Retinal pigment epithelial cell (primary cell): Measurements from ENCODE around the gene GAS7.

Experiments
- DNase-seq: peaks from one replicate; pipeline ENCODE4 v3.0.0-alpha.2; 2010; ENCODE audit warnings: low read depth
- H3K4me3 ChIP-seq: 2 replicates; pipeline ENCODE4 v1.5.1; 2011; ENCODE audit warnings: mild to moderate bottlenecking, low read length, control low read depth, moderate library complexity
- TF ChIP-seq, protein P1 (sequence below): conservative IDR thresholded peaks from 2 replicates; pipeline ENCODE4 v1.5.1; 2011; ENCODE audit warnings: low read depth, low read length, control low read depth, inconsistent platforms

GAS7 gene

DNA sequence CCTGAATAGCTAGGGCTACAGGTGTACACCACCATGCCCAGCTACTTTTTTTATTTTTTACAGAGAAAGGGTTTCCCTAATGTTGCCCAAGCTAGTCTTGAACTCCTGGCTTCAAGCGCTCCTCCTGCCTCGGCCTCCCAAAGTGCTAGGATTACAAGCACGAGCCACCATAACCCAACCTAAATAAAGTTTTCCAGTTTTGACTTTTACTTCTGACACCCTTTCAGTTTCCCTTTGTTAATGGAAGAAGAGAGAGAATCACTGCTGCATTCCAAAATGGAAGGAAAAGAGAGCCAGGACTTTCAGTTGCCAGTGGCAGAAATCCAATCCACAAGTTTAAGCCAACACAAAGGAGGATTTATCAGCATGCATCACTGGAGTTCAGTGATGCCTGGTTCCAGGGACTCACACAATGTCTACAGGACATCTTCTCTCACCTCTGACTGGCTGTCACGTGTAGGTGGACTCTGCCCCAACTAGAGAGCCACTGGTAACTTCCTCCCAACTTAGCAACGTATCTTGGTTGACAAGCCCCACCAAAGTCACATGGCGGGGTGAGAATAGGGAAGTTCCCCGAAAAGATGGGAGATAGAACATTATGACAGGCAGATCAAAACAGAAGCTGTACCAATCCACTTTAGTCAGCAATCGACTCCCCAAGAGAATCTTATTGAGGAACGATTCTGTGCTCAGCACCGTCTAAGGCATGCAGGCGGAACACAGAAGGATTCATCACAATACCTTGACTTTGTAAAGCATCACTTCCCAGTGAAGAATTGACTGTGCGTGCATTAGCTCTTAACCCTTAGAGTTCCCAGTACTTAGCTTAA is 46.5 kb downstream of the GAS7 start:
- DNase-seq = no peak
- H3K4me3 ChIP-seq = no peak overlapping the region
- TF ChIP-seq, protein P1, sequence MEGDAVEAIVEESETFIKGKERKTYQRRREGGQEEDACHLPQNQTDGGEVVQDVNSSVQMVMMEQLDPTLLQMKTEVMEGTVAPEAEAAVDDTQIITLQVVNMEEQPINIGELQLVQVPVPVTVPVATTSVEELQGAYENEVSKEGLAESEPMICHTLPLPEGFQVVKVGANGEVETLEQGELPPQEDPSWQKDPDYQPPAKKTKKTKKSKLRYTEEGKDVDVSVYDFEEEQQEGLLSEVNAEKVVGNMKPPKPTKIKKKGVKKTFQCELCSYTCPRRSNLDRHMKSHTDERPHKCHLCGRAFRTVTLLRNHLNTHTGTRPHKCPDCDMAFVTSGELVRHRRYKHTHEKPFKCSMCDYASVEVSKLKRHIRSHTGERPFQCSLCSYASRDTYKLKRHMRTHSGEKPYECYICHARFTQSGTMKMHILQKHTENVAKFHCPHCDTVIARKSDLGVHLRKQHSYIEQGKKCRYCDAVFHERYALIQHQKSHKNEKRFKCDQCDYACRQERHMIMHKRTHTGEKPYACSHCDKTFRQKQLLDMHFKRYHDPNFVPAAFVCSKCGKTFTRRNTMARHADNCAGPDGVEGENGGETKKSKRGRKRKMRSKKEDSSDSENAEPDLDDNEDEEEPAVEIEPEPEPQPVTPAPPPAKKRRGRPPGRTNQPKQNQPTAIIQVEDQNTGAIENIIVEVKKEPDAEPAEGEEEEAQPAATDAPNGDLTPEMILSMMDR = no peak

DNA sequence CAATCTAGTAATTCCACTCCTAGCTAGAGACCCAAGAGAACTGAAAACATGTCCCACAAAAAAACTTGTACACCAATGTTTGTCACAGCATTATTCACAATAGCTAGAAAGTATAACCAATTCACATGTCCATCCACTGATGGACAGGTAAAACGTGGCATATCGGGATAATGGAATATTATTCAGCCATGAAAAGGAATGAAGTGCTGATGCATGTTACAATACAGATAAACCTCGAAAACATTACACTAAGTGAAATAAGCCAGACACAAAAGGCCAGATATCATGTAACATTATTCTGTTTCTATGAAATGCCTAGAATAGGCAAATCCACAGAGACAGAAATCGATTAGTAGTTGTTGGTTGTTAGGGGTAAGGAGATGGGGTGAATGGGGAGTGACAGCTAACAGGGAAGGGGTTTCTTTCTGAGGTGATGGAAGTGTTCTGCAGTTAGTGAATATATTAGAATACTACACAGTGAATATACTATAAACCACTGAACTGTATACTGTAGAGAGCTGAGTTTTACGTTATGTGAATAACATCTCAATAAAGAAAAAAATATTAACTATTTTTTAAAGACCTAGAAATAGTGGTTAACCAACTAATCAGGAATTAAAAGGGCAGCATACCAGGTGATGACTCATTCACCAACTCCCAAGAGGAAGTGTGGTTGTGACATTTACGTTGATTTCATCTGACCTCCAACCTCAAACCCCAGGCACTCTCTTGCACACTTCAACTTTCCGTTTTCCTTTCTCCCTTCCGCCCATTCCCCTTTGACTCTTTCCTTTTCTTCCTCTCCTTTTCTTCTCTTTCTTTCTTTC is 48.6 kb downstream of the GAS7 start:
- DNase-seq = peak; percentile 82
- H3K4me3 ChIP-seq = no peak overlapping the region
- TF ChIP-seq, protein P1 = no peak

DNA sequence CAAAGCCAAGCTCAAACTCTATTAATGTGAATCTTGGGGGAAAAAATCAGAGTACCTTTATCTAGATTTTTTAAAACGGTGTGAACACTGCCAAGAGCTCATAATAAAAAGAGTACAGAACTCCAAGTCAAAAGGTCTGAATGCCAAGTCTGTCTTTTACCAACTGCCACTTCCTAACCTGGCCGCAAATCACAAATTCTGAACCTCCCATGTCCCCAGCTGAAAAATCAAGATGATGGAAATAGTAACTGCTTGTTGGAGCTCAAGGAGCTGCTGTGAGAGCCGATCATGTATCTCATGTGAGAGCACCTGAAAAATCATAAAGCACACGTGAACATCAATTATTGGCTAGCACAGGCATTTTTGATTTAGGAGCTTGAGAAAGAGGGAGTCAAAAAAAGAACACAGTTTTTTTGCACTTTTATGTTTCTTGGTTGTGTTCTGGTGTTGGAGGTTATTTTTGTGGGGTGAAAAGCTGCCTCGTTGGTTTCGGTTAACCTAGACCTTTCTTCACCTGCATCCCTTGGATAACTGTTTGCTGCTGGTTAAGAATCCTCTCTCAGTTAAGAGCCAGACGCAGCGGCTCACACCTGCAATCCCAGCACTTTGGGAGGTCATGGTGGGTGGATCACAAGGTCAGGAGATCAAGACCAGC is 50.5 kb downstream of the GAS7 start:
- H3K4me3 ChIP-seq = no peak overlapping the region
- no peak for DNase-seq
- TF ChIP-seq, protein P1 = no peak

DNA sequence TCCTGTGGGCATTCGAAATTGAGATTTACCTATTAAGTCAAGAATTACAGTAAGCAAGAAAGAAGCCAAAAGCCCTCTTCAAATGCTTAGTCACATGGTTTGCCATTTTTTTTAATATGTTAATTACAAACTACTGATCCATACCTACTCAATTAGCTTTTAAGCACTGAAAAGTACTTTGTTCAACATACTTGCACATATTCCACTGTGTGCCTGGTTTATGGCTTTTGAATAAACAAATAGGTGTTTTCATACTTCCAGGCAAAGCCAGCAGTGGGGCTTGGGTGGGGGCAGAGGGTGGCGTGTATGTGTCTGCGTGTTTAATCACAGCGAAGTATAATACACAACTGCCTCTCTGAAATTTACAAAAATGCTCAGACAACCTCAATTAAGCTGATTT is 51.4 kb downstream of the GAS7 start:
- H3K4me3 ChIP-seq = no peak overlapping the region
- TF ChIP-seq, protein P1 = no peak

DNA sequence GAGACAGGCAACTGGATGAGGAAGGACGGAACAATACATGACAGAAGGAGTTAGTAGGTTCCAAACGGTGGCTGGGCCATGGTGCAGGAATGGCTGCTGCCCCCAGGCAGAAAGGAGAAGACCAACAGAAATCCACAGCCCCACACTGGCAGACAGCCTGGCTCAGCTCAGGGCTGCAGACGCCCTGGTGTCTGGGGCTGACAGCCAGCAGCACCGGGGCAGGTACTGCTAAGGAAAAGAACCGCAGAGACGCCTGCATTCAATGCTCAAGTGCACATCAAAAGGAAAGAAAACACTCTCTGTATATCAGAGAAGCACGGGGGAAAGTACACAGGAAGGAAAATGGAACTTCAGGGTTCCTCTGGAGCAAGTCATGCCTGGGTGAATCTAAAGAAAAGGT is 53.4 kb downstream of the GAS7 start:
- no peak overlapping the region for H3K4me3 ChIP-seq
- TF ChIP-seq, protein P1 = no peak
- no peak for DNase-seq

More for the DNA sequence above, 51.4 kb downstream of the GAS7 start:
- no peak for DNase-seq

DNA sequence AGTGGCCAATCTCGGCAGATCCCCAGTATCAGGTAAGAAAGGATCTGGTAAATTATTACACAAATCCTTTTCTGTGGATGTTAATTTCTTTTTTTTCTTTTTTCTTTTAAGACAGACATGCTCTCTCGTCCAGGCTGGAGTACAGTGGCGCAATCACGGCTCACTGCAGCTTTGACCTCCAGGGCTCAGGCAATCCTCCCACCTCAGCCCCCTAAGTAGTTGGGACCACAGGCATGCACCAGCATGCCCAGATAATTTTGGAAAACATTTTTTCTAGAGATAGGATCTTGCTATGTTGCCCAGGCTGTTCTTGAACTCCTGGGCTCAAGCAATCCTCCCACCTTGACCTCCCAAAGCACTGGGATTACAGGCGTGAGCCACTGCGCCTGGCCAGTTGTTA is 54.0 kb downstream of the GAS7 start:
- TF ChIP-seq, protein P1 = no peak

More for the DNA sequence above, 54.0 kb downstream of the GAS7 start:
- no peak overlapping the region for H3K4me3 ChIP-seq
- DNase-seq = no peak
